Measurements from ENCODE around the gene TAAR2. TPM values are rescaled to one million over a fixed set of nuclear protein-coding genes. Genes with fewer than 3 reads are reported as not detected.
"Not testable (repeated sequence)": the region's sequence is repeated elsewhere in the genome, so short reads cannot be mapped to it uniquely, and the experiment has no call there.

Gene TAAR2
- total RNA-seq, 6 experiments from 2014 or later, result not detected

DNA sequence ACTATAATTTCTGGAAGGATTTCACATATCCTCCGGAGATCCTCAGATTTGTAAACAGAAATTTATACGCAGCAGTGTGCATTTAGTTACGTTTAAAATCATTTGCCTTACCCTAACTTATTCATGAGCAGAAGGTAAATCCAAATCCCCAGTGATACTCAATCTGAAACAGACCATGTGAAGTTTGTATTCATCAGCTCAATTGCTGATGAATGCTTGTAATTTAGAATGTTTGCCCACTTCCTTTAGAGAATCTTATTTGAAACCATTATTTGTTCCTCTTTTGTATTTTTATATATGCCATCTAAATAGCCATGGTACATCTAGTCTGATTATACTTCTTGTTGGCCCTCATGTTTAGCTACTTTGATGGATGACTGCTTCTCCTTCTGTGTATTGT is 19.5 kb upstream of the TAAR2 start:
- H3K9me3 ChIP-seq, result no peaks in the 10 kb centered on the region
- H3K27me3 ChIP-seq, result no peaks in the 10 kb centered on the region
- H3K4me3 ChIP-seq, result no peak overlapping the region
- H3K4me1 ChIP-seq, result no peaks in the 10 kb centered on the region
- ATAC-seq (no peak), DNase-seq (no peak)
- no peaks in the 10 kb centered on the region for H3K36me3 ChIP-seq
- H3K27ac ChIP-seq, result no peak overlapping the region
- intact Hi-C loops (cut with DNase I), result no loop called here
- TF ChIP-seq, protein P1, sequence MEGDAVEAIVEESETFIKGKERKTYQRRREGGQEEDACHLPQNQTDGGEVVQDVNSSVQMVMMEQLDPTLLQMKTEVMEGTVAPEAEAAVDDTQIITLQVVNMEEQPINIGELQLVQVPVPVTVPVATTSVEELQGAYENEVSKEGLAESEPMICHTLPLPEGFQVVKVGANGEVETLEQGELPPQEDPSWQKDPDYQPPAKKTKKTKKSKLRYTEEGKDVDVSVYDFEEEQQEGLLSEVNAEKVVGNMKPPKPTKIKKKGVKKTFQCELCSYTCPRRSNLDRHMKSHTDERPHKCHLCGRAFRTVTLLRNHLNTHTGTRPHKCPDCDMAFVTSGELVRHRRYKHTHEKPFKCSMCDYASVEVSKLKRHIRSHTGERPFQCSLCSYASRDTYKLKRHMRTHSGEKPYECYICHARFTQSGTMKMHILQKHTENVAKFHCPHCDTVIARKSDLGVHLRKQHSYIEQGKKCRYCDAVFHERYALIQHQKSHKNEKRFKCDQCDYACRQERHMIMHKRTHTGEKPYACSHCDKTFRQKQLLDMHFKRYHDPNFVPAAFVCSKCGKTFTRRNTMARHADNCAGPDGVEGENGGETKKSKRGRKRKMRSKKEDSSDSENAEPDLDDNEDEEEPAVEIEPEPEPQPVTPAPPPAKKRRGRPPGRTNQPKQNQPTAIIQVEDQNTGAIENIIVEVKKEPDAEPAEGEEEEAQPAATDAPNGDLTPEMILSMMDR (IDR thresholded peaks at IDR 0.05), result no peak
- TF ChIP-seq POLR2A (IDR thresholded peaks at IDR 0.05), result no peak
- 92% methylated on average over 3 of the region's 3 CpGs for WGBS (ENCODE audit: insufficient coverage, low coverage, low lambda C conversion rate, missing lambda C conversion rate)

DNA sequence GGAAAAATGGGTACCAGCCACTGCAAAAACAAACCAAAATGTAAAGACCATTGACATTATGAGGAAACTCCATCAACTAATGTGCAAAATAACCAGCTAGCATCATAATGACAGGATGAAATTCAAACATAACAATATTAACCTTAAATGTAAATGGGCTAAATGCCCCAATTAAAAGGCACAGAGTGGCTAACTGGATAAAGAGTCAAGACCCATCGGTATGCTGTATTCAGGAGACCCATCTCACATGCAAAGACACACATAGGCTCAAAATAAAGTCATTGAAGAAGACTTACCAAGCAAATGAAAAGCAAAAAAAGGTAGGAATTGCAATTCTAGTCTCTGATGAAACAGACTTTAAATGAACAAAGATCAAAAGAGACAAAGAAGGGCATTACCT is 13.1 kb upstream of the TAAR2 start:
- H3K9me3 ChIP-seq; H3K4me3 ChIP-seq; intact Hi-C loops (cut with DNase I); DNase-seq; ATAC-seq; H3K27me3 ChIP-seq; H3K36me3 ChIP-seq; H3K27ac ChIP-seq: not testable (repeated sequence)
- peaks cover 0 to 10% (median 2%) of the 10 kb centered on the region in 4 donors for H3K4me1 ChIP-seq
- 88% methylated on average over 1 of the region's 1 CpG for WGBS (ENCODE audit: insufficient coverage, low coverage, low lambda C conversion rate, missing lambda C conversion rate)

DNA sequence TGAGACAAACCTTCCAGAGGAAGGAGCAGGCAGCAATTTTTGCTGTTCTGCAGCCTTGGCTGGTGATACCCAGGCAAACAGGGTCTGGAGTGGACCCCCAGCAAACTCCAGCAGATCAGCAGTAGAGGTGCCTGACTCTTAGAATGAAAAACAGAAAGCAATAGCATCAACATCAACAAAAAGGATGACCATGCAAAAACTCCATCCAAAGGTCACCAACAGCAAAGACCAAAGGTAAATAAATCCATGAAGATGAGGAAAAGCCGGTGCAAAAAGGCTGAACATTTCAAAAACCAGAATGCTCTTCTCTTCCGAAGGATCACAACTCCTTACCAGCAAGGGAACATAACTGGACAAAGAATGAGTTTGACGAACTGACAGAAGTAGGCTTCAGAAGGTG is 11.8 kb upstream of the TAAR2 start:
- H3K4me1 ChIP-seq, result peaks cover 0 to 10% (median 2%) of the 10 kb centered on the region in 4 donors
- WGBS (ENCODE audit: insufficient coverage, low coverage, low lambda C conversion rate, missing lambda C conversion rate), result 50% methylated on average over 3 of the region's 3 CpGs
- intact Hi-C loops (cut with DNase I); H3K9me3 ChIP-seq; H3K36me3 ChIP-seq; DNase-seq; H3K27me3 ChIP-seq; H3K4me3 ChIP-seq; H3K27ac ChIP-seq: not testable (repeated sequence)
- ATAC-seq, result peak in 3 of 4 donors; percentile 28 to 56 (median 29)

- no CpG with 5 or more reads among the region's 3 CpGs for WGBS (ENCODE audit: insufficient coverage, low coverage, low lambda C conversion rate, missing lambda C conversion rate)
- H3K4me1 ChIP-seq, result peaks cover 0 to 10% (median 2%) of the 10 kb centered on the region in 4 donors
- intact Hi-C loops (cut with DNase I); H3K36me3 ChIP-seq; H3K27me3 ChIP-seq; DNase-seq; ATAC-seq; H3K9me3 ChIP-seq; H3K27ac ChIP-seq; H3K4me3 ChIP-seq: not testable (repeated sequence)
Measured at GRCh38 chr6:132635288-132635687, 11.2 kb upstream of the TAAR2 start.

DNA sequence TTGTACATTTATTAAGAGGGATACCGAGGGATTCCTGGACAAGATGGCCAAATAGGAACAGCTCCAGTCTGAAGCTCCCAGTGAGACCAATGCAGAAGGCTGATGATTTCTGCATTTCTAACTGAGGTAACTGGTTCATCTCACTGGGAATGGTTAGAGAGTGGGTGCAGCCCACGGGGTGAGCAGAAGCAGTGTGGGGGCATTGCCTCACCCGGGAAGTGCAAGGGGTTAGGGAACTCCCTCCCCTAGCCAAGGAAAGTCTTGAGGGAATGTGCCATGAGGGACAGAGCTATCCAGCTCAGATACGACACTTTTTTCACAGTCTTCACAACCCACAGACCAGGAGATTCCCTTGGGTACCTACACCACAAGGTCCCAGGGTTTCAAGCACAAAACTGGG is 10.7 kb upstream of the TAAR2 start:
- Histone ChIP-seq H3K4me3 (no peak overlapping the region), H3K9me3 (no peaks in the 10 kb centered on the region), H3K27me3 (no peaks in the 10 kb centered on the region), H3K4me1 (peaks cover 0 to 10% (median 2%) of the 10 kb centered on the region in 4 donors), H3K27ac (no peak overlapping the region), H3K36me3 (no peaks in the 10 kb centered on the region)
- intact Hi-C loops (cut with DNase I), result no loop called here
- 75% methylated on average over 2 of the region's 4 CpGs for whole genome bisulfite sequencing (ENCODE audit: insufficient coverage, low coverage, low lambda C conversion rate, missing lambda C conversion rate)
- DNase-seq (no peak), ATAC-seq (no peak)
- TF ChIP-seq POLR2A (IDR thresholded peaks at IDR 0.05), result no peak
- TF ChIP-seq, protein P1 (IDR thresholded peaks at IDR 0.05), result no peak

DNA sequence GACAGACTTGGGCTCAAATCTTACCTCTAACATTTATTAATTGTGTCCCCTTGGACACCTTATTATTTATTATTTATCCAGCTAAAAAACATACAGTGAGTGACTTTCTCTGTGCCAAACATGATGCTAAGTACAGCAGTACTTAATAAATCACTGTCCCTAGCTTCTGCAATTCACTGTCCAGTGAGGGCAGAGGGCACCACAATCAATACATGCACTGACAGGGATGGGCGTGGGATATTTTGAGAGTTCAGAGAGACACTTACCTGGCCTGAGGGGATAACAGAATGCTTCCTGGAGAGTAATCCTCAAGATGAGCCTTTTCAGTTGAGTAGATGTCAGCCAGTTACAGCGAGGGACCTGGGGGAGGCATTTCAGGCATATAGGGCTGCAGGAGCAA is 9.3 kb upstream of the TAAR2 start:
- Histone ChIP-seq H3K4me1 (peaks cover 0 to 10% (median 2%) of the 10 kb centered on the region in 4 donors), H3K27me3 (no peaks in the 10 kb centered on the region), H3K4me3 (no peak overlapping the region), H3K9me3 (no peaks in the 10 kb centered on the region), H3K27ac (no peak overlapping the region), H3K36me3 (no peaks in the 10 kb centered on the region)
- TF ChIP-seq, protein P1 (IDR thresholded peaks at IDR 0.05), result no peak
- TF ChIP-seq POLR2A (IDR thresholded peaks at IDR 0.05), result no peak
- peak; percentile 58 to 93 (median 69) for ATAC-seq
- intact Hi-C loops (cut with DNase I), result no loop called here
- 51% methylated on average over 2 of the region's 2 CpGs for whole genome bisulfite sequencing (ENCODE audit: insufficient coverage, low coverage, low lambda C conversion rate, missing lambda C conversion rate)
- DNase-seq, result no peak

All from right lobe of liver (tissue), 6 donors.